HL-60 (cell line): Measurements from ENCODE around the gene RSRC1.

Experiments used
- DNase-seq, 2 experiments: peaks; one replicate each; pipeline ENCODE4 v3.0.0-alpha.2; 2010 to 2020; ENCODE audit warnings: low read depth in 1 of 2, low spot score in 1 of 2
- H3K27ac ChIP-seq: fragments of 250-450 bp; sonication (Bioruptor Pico); replicated peaks from 2 replicates; pipeline ENCODE4 v1.5.1; 2020; ENCODE audit warnings: mild to moderate bottlenecking, moderate library complexity
- H3K27me3 ChIP-seq: fragments of 250-450 bp; sonication (Bioruptor Pico); 2 replicates; pipeline ENCODE4 v1.5.1; 2021; ENCODE audit warnings: mild to moderate bottlenecking, moderate library complexity; ENCODE audit not compliant: insufficient read depth, poor library complexity, severe bottlenecking
- H3K4me3 ChIP-seq: replicated peaks from 2 replicates; pipeline ENCODE4 v1.5.1; 2011; ENCODE audit warnings: mild to moderate bottlenecking, control low read depth, low read length; ENCODE audit not compliant: insufficient read depth
- CTCF ChIP-seq: IDR thresholded peaks from one replicate; pipeline ENCODE4 v1.5.1; 2011; ENCODE audit warnings: low read length, control low read depth, inconsistent platforms; ENCODE audit not compliant: insufficient read depth
- GABPA ChIP-seq: IDR thresholded peaks from 2 replicates; pipeline ENCODE4 v1.6.1; 2012; ENCODE audit warnings: low read depth
- POLR2AphosphoS5 ChIP-seq: IDR thresholded peaks from 2 replicates; pipeline ENCODE4 v1.6.1; 2012; ENCODE audit warnings: low read depth
- REST ChIP-seq: IDR thresholded peaks from 2 replicates; pipeline ENCODE4 v1.6.1; 2012; ENCODE audit warnings: low read depth; ENCODE audit not compliant: insufficient replicate concordance
- SPI1 ChIP-seq: IDR thresholded peaks from 2 replicates; pipeline ENCODE4 v1.6.1; 2012; ENCODE audit warnings: low read depth, mild to moderate bottlenecking, borderline replicate concordance

The RSRC1 gene

GRCh38 chr3:158244274-158244673 lies 134.4 kb downstream of the RSRC1 start:
- Histone ChIP-seq H3K27me3 (no peaks in the 10 kb centered on the region), H3K27ac (no peak overlapping the region), H3K4me3 (no peak overlapping the region)
- DNase-seq = no peak
- no peak for TF ChIP-seq CTCF
- no peak for TF ChIP-seq REST
- no peak for TF ChIP-seq POLR2AphosphoS5
- TF ChIP-seq GABPA = no peak
- no peak for TF ChIP-seq SPI1

GRCh38 chr3:158247288-158247687 lies 137.4 kb downstream of the RSRC1 start:
- DNase-seq = no peak
- TF ChIP-seq GABPA = no peak
- no peak for TF ChIP-seq REST
- TF ChIP-seq CTCF = no peak
- TF ChIP-seq POLR2AphosphoS5 = no peak
- no peak for TF ChIP-seq SPI1
- Histone ChIP-seq H3K4me3 (no peak overlapping the region), H3K27me3 (no peaks in the 10 kb centered on the region), H3K27ac (no peak overlapping the region)

GRCh38 chr3:158248261-158248660 lies 138.4 kb downstream of the RSRC1 start:
- DNase-seq = no peak
- no peak overlapping the region for H3K4me3 ChIP-seq
- no peak overlapping the region for H3K27ac ChIP-seq
- H3K27me3 ChIP-seq = no peaks in the 10 kb centered on the region
- TF ChIP-seq GABPA = no peak
- no peak for TF ChIP-seq CTCF
- TF ChIP-seq REST = no peak
- TF ChIP-seq POLR2AphosphoS5 = no peak
- no peak for TF ChIP-seq SPI1
